OCI-M2 (cell line): ENCODE results near the gene COBL.
"Not testable (repeated sequence)": the region's sequence is repeated elsewhere in the genome, so short reads cannot be mapped to it uniquely, and the experiment has no call there.

Experiments
- DNase-seq: peaks from one replicate; lab custom pipeline; 2025; ENCODE audit not compliant: unreplicated experiment; lab: John Stamatoyannopoulos, UW

The COBL gene

GRCh38 chr7:51012569-51013217 lies 303.9 kb downstream of the COBL start:
- DNase-seq: no peak

GRCh38 chr7:51011710-51012350 lies 304.8 kb downstream of the COBL start:
- no peak for DNase-seq

- no peak for DNase-seq
Measured at GRCh38 chr7:51010534-51010933, 306.1 kb downstream of the COBL start.

GRCh38 chr7:51009716-51010496 lies 306.7 kb downstream of the COBL start:
- DNase-seq: no peak

GRCh38 chr7:51007551-51008505 lies 308.8 kb downstream of the COBL start:
- DNase-seq: no peak

GRCh38 chr7:51006483-51007235 lies 309.9 kb downstream of the COBL start:
- DNase-seq: no peak

GRCh38 chr7:51005074-51005473 lies 311.5 kb downstream of the COBL start:
- DNase-seq: no peak

GRCh38 chr7:51000956-51001355 lies 315.7 kb downstream of the COBL start:
- no peak for DNase-seq

GRCh38 chr7:50994753-50995319 lies 321.8 kb downstream of the COBL start:
- no peak for DNase-seq

- DNase-seq: not testable (repeated sequence)
Measured at GRCh38 chr7:50990214-50990613, 326.4 kb downstream of the COBL start.

- no peak for DNase-seq
Measured at GRCh38 chr7:50988988-50989387, 327.6 kb downstream of the COBL start.

GRCh38 chr7:50988465-50988864 lies 328.1 kb downstream of the COBL start:
- no peak for DNase-seq

GRCh38 chr7:50985096-50985495 lies 331.5 kb downstream of the COBL start:
- DNase-seq: no peak

- DNase-seq: no peak
Measured at GRCh38 chr7:50983850-50984249, 332.8 kb downstream of the COBL start.

GRCh38 chr7:50982626-50983025 lies 334.0 kb downstream of the COBL start:
- no peak for DNase-seq

GRCh38 chr7:50981743-50982142 lies 334.9 kb downstream of the COBL start:
- no peak for DNase-seq

- DNase-seq: no peak
Measured at GRCh38 chr7:50980411-50980810, 336.2 kb downstream of the COBL start.

GRCh38 chr7:50978633-50979215 lies 337.9 kb downstream of the COBL start:
- no peak for DNase-seq

GRCh38 chr7:50977421-50977820 lies 339.2 kb downstream of the COBL start:
- DNase-seq: no peak

GRCh38 chr7:50976064-50976463 lies 340.5 kb downstream of the COBL start:
- no peak for DNase-seq
